MM.1S (cell line): ENCODE data around the gene NDUFAF7.
"Not testable (repeated sequence)": the region's sequence is repeated elsewhere in the genome, so short reads cannot be mapped to it uniquely, and the experiment has no call there.

Source experiments
- DNase-seq: peaks from one replicate; pipeline ENCODE4 v3.0.0-alpha.2; 2015
- H2AFZ ChIP-seq: fragments of 300-600 bp; sonication (generic); 2 replicates; pipeline ENCODE4 v1.6.0; 2016; ENCODE audit warnings: antibody characterized with exemption, low read length
- H3F3A ChIP-seq: fragments of 300-600 bp; sonication (generic); 2 replicates; pipeline ENCODE4 v1.6.1; 2016; ENCODE audit warnings: mild to moderate bottlenecking, antibody characterized with exemption, low read length, moderate library complexity, mixed read lengths; ENCODE audit not compliant: insufficient read depth
- H3K27ac ChIP-seq: fragments of 300-600 bp; sonication (generic); 2 replicates; pipeline ENCODE4 v1.5.1; 2016; ENCODE audit warnings: mild to moderate bottlenecking, low read length
- H3K27me3 ChIP-seq: fragments of 300-600 bp; sonication (generic); replicated peaks from 2 replicates; pipeline ENCODE4 v1.6.0; 2016; ENCODE audit warnings: low read length; ENCODE audit not compliant: insufficient read depth
- H3K36me3 ChIP-seq: fragments of 300-600 bp; sonication (generic); replicated peaks from 2 replicates; pipeline ENCODE4 v1.6.1; 2016; ENCODE audit warnings: mild to moderate bottlenecking, low read length, mixed read lengths; ENCODE audit not compliant: insufficient read depth
- H3K4me1 ChIP-seq: fragments of 300-600 bp; sonication (generic); 2 replicates; pipeline ENCODE4 v1.6.1; 2016; ENCODE audit warnings: low read length, mixed read lengths
- H3K4me2 ChIP-seq: fragments of 300-600 bp; sonication (generic); 2 replicates; pipeline ENCODE4 v1.6.0; 2016; ENCODE audit warnings: low read depth, low read length
- H3K4me3 ChIP-seq: fragments of 300-600 bp; sonication (generic); 2 replicates; pipeline ENCODE4 v1.5.1; 2016; ENCODE audit warnings: low read length, mixed read lengths
- H3K79me2 ChIP-seq: fragments of 300-600 bp; sonication (generic); 2 replicates; pipeline ENCODE4 v1.6.1; 2016; ENCODE audit warnings: mixed run types, low read length, mixed read lengths
- H3K9ac ChIP-seq: fragments of 300-600 bp; sonication (generic); 2 replicates; pipeline ENCODE4 v1.6.1; 2016; ENCODE audit warnings: low read length, mixed read lengths
- H3K9me2 ChIP-seq: fragments of 300-600 bp; sonication (generic); replicated peaks from 2 replicates; pipeline ENCODE4 v1.6.1; 2016; ENCODE audit warnings: mild to moderate bottlenecking, low read length, mixed read lengths; ENCODE audit not compliant: insufficient read depth
- H3K9me3 ChIP-seq: fragments of 300-600 bp; sonication (generic); replicated peaks from 2 replicates; pipeline ENCODE4 v1.6.1; 2016; ENCODE audit warnings: mild to moderate bottlenecking, low read length, mixed read lengths; ENCODE audit not compliant: insufficient read depth
- H4K20me1 ChIP-seq: fragments of 300-600 bp; sonication (generic); 2 replicates; pipeline ENCODE4 v1.6.1; 2016; ENCODE audit warnings: mild to moderate bottlenecking, low read length, moderate library complexity, mixed read lengths; ENCODE audit not compliant: insufficient read depth
- EZH2 ChIP-seq: fragments of 300-600 bp; sonication (generic); optimal IDR thresholded peaks from 2 replicates; pipeline ENCODE3; 2017; ENCODE audit warnings: low read depth, mild to moderate bottlenecking, antibody characterized with exemption, low read length, mixed read lengths
- EZH2phosphoT487 ChIP-seq: fragments of 300-600 bp; sonication (generic); IDR thresholded peaks from 2 replicates; pipeline ENCODE4 v1.6.1; 2018; ENCODE audit warnings: antibody characterized with exemption, low read length
- TF ChIP-seq, protein P1 (sequence below): fragments of 300-600 bp; sonication (generic); IDR thresholded peaks from 2 replicates; pipeline ENCODE4 v1.5.1; 2016; ENCODE audit warnings: antibody characterized with exemption, low read length, mixed read lengths

NDUFAF7 gene

DNA sequence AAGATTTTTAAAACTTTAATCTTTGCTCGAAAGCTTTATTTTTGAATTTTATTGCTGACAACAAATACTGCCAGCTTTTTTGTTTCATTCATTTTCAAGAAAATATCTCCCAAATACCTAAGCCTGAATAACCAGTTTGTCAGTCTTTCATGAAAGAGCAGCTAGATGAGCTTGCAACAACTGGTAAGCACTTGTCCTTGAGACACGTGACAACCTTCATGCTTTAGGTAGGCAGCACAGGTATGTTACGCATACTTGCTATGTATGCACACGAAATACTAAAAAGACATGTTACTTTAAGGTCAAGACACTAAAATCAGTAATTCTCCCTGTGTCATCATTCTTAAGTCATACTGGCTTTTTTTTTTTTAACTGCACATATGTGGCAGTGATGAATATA is 12.4 kb upstream of the NDUFAF7 start:
- H3F3A ChIP-seq = no peaks in the 10 kb centered on the region
- H3K79me2 ChIP-seq = peaks cover 39% of the 10 kb centered on the region
- H4K20me1 ChIP-seq = 0 out of 2 replicates have a peak, but pooled peaks cover 6% of the 10 kb centered on the region
- no peaks in the 10 kb centered on the region for H3K9me3 ChIP-seq
- H3K27ac ChIP-seq = no peak overlapping the region
- H3K9ac ChIP-seq = no peak overlapping the region
- DNase-seq = no peak
- H3K4me3 ChIP-seq = no peak overlapping the region
- H3K36me3 ChIP-seq = peaks cover 3% of the 10 kb centered on the region; the same call in 1 of the 2 replicates
- no peaks in the 10 kb centered on the region for H3K9me2 ChIP-seq
- H2AFZ ChIP-seq = no peak overlapping the region
- H3K27me3 ChIP-seq = no peaks in the 10 kb centered on the region
- H3K4me2 ChIP-seq = no peak overlapping the region
- no peak for TF ChIP-seq EZH2
- TF ChIP-seq EZH2phosphoT487 = no peak
- TF ChIP-seq, protein P1, sequence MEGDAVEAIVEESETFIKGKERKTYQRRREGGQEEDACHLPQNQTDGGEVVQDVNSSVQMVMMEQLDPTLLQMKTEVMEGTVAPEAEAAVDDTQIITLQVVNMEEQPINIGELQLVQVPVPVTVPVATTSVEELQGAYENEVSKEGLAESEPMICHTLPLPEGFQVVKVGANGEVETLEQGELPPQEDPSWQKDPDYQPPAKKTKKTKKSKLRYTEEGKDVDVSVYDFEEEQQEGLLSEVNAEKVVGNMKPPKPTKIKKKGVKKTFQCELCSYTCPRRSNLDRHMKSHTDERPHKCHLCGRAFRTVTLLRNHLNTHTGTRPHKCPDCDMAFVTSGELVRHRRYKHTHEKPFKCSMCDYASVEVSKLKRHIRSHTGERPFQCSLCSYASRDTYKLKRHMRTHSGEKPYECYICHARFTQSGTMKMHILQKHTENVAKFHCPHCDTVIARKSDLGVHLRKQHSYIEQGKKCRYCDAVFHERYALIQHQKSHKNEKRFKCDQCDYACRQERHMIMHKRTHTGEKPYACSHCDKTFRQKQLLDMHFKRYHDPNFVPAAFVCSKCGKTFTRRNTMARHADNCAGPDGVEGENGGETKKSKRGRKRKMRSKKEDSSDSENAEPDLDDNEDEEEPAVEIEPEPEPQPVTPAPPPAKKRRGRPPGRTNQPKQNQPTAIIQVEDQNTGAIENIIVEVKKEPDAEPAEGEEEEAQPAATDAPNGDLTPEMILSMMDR = no peak
- H3K4me1 ChIP-seq = no peaks in the 10 kb centered on the region

DNA sequence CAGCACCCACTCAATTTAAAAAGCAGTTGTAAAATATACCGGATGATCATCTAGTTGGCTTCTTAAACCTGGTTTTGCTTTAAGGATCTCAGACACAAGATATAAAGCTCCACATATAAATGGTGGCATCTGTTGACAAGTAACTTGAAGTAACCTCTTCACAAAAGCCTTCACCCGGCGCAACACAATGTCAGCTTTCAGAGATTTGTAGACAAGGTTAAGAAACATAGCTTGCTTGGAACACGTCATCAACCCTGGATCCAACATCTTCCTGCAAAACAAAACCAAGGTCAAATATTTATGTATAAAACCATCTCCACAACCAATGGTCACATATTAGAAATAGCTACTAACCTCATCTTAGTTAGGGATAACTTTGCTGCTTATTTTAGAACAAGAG is 8.3 kb upstream of the NDUFAF7 start:
- H4K20me1 ChIP-seq = peaks cover 6% of the 10 kb centered on the region; the same call in 1 of the 2 replicates

DNA sequence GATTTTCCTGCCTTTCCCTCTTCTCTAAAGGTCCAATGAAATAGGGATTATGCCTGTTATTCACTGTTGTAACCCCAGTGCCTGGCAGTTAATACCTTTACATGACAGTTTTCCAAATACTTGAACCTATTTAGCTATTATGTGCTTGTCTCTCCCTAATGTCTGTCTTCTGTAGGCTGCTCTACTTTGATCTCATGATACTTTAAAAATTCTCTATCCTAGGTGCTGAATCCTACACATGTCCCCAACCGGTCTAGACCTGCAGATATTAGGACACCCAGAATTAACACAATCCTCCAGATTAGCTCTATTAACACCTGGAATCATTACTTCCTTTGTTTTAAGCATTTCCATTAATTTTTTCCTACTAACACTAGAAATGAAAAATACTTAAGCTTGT is 7.4 kb upstream of the NDUFAF7 start:
- H3K27ac ChIP-seq = no peak overlapping the region
- H3K27me3 ChIP-seq = no peaks in the 10 kb centered on the region
- H2AFZ ChIP-seq = no peak overlapping the region
- no peaks in the 10 kb centered on the region for H3K9me3 ChIP-seq
- H3K36me3 ChIP-seq = peaks cover 20% of the 10 kb centered on the region
- no peaks in the 10 kb centered on the region for H3F3A ChIP-seq
- peaks cover 68% of the 10 kb centered on the region for H3K79me2 ChIP-seq
- no peaks in the 10 kb centered on the region for H3K9me2 ChIP-seq
- no peak overlapping the region for H3K4me2 ChIP-seq
- 0 out of 2 replicates have a peak, but pooled peaks cover 3% of the 10 kb centered on the region for H3K4me1 ChIP-seq
- H4K20me1 ChIP-seq = peaks cover 6% of the 10 kb centered on the region; the same call in 1 of the 2 replicates
- DNase-seq = no peak
- TF ChIP-seq EZH2phosphoT487 (no peak), EZH2 (no peak)
- TF ChIP-seq, protein P1 = no peak
- no peak overlapping the region for H3K4me3 ChIP-seq
- no peak overlapping the region for H3K9ac ChIP-seq

More for the DNA sequence above, 8.3 kb upstream of the NDUFAF7 start:
- Histone ChIP-seq H3K36me3 (peaks cover 16% of the 10 kb centered on the region), H3K9me2 (no peaks in the 10 kb centered on the region), H3K27me3 (no peaks in the 10 kb centered on the region), H3K4me3 (no peak overlapping the region), H3K4me2 (no peak overlapping the region), H3K4me1 (0 out of 2 replicates have a peak, but pooled peaks cover 3% of the 10 kb centered on the region), H2AFZ (no peak overlapping the region), H3K9ac (no peak overlapping the region), H3F3A (no peaks in the 10 kb centered on the region), H3K9me3 (no peaks in the 10 kb centered on the region), H3K79me2 (peaks cover 62% of the 10 kb centered on the region), H3K27ac (no peak overlapping the region)
- TF ChIP-seq EZH2phosphoT487 (no peak), EZH2 (no peak)
- TF ChIP-seq, protein P1 = no peak
- no peak for DNase-seq

DNA sequence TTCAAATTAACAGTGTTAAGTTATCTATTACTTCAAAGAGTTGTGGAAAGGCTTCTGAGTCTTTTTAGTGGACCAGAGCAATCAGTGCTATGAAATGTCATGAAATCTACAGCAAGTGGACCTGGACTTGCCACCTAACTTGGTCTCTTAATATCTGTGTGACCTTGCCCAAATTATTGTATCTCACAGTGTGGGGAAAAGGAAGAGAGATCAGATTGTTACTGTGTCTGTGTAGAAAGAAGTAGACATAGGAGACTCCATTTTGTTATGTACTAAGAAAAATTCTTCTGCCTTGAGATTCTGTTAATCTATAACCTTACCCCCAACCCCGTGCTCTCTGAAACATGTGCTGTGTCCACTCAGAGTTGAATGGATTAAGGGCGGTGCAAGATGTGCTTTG is 6.3 kb upstream of the NDUFAF7 start:
- not testable (repeated sequence) for H3F3A ChIP-seq, H2AFZ ChIP-seq, H3K4me3 ChIP-seq, H4K20me1 ChIP-seq, H3K9me2 ChIP-seq, H3K9me3 ChIP-seq, H3K27me3 ChIP-seq, DNase-seq, H3K9ac ChIP-seq, H3K27ac ChIP-seq, H3K4me1 ChIP-seq, H3K4me2 ChIP-seq
- Histone ChIP-seq H3K36me3 (peaks cover 20% of the 10 kb centered on the region), H3K79me2 (peaks cover 78% of the 10 kb centered on the region)
